DND-41 (cell line): ENCODE measurements around the gene DDX56.

Experiments
- EZH2 ChIP-seq: IDR thresholded peaks from 3 replicates; pipeline ENCODE4 v1.6.1; 2012; ENCODE audit warnings: borderline replicate concordance, low read depth, mild to moderate bottlenecking, moderate library complexity, low read length, inconsistent platforms; ENCODE audit not compliant: severe bottlenecking
- TF ChIP-seq, protein P1 (sequence below): IDR thresholded peaks from 2 replicates; pipeline ENCODE4 v1.5.1; 2012; ENCODE audit warnings: borderline replicate concordance, low read length, moderate library complexity, mild to moderate bottlenecking; ENCODE audit not compliant: poor library complexity, severe bottlenecking; ENCODE audit errors: extremely low read depth

GRCh38 chr7:44573464-44574286, at the start of gene DDX56:
- TF ChIP-seq, protein P1, sequence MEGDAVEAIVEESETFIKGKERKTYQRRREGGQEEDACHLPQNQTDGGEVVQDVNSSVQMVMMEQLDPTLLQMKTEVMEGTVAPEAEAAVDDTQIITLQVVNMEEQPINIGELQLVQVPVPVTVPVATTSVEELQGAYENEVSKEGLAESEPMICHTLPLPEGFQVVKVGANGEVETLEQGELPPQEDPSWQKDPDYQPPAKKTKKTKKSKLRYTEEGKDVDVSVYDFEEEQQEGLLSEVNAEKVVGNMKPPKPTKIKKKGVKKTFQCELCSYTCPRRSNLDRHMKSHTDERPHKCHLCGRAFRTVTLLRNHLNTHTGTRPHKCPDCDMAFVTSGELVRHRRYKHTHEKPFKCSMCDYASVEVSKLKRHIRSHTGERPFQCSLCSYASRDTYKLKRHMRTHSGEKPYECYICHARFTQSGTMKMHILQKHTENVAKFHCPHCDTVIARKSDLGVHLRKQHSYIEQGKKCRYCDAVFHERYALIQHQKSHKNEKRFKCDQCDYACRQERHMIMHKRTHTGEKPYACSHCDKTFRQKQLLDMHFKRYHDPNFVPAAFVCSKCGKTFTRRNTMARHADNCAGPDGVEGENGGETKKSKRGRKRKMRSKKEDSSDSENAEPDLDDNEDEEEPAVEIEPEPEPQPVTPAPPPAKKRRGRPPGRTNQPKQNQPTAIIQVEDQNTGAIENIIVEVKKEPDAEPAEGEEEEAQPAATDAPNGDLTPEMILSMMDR = no peak
- TF ChIP-seq EZH2 = no peak
